Activated CD4-positive, alpha-beta T cell treated with anti-CD3 and anti-CD28 coated beads, Interleukin-2, amount 10 ng/mL, durations not matched to agents 24 days and 14 days (primary cell): ENCODE results near the gene ZNF766. TPM values are rescaled to one million over a fixed set of nuclear protein-coding genes. Genes with fewer than 3 reads are reported as not detected.

Experiments
- total RNA-seq: library from RNA; stranded (reverse); gene quantifications from 2 replicates; pipeline ENCODE4 v1.2.3, GENCODE V29; 2022

ZNF766 gene
- total RNA-seq, 1 donor from 2014 or later = 18.2 TPM

Other genes starting within 250 kb of the ZNF766 start
- gene ZNF614, start 241.2 kb upstream of the ZNF766 start, total RNA-seq = 11.0 and 12.7 TPM in 2 replicates
- 10.8 and 13.8 TPM in 2 replicates for gene ZNF432, start 220.7 kb upstream of the ZNF766 start, total RNA-seq
- gene ZNF841, start 173.8 kb upstream of the ZNF766 start, total RNA-seq = 12.5 and 12.9 TPM in 2 replicates
- 6.1 and 7.1 TPM in 2 replicates for gene ZNF616, start 129.6 kb upstream of the ZNF766 start, total RNA-seq
- gene ZNF836, start 98.0 kb upstream of the ZNF766 start, total RNA-seq = 6.3 and 6.7 TPM in 2 replicates
- gene PPP2R1A, start 79.5 kb upstream of the ZNF766 start, total RNA-seq = 226 and 237 TPM in 2 replicates
- 4.2 and 5.0 TPM in 2 replicates for gene ZNF480, start 27.6 kb downstream of the ZNF766 start, total RNA-seq
- 0.12 and 0.85 TPM in 2 replicates for gene ZNF610, start 66.7 kb downstream of the ZNF766 start, total RNA-seq
- gene ZNF880, start 100.3 kb downstream of the ZNF766 start, total RNA-seq = 6.3 and 9.0 TPM in 2 replicates
- gene ZNF528, start 128.3 kb downstream of the ZNF766 start, total RNA-seq = 5.7 and 7.9 TPM in 2 replicates
- not detected in 2 replicates for gene ZNF534, start 159.6 kb downstream of the ZNF766 start, total RNA-seq
- gene ZNF578, start 184.0 kb downstream of the ZNF766 start, total RNA-seq = 0.12 TPM in 1 of 2 replicates, not detected in the other